HG02840 (cell line): ENCODE results near the gene TUBA4A.
"Not testable (repeated sequence)": the region's sequence is repeated elsewhere in the genome, so short reads cannot be mapped to it uniquely, and the experiment has no call there.

Source experiments
- ATAC-seq: cut with Tn5 transposase; IDR thresholded peaks from one replicate; pipeline ENCODE4 v1.9.1; 2021; ENCODE audit warnings: mild to moderate bottlenecking, moderate library complexity, moderate number of reproducible peaks; ENCODE audit not compliant: unreplicated experiment, low FRiP score

Gene TUBA4A

DNA sequence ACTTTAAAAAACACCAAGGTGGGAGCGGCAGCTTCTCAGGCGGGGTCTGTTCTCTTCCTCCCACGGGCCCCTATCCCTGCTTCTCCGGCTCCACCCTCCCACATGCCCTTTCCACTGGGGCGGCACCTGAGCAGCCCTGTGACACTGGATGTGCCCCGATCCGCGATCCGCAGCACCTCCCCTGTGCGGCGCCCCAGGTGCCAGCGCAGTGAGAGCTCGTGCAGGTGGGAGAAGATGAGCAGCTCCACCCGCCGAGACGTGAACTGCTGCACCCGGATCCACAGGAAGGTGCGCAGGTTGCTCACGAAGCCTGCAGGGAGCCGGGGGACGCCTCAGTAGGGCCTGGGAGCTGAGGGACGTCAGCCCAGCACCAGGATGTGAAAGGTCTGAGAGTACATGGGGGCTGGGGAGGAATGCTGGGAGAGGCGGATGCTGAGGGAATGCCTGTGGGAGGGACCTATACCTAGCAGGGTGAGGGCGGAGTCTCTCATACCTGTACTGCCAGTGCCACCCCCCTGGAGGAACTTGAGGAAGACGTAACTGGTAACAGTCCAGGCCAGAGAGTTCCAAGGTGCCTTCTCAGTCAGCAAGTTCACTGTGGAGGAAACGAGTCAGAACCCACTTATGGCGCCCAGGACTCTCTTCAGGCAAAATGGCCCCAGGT, 37.7 kb downstream of the TUBA4A start:
- ATAC-seq, result no peak

DNA sequence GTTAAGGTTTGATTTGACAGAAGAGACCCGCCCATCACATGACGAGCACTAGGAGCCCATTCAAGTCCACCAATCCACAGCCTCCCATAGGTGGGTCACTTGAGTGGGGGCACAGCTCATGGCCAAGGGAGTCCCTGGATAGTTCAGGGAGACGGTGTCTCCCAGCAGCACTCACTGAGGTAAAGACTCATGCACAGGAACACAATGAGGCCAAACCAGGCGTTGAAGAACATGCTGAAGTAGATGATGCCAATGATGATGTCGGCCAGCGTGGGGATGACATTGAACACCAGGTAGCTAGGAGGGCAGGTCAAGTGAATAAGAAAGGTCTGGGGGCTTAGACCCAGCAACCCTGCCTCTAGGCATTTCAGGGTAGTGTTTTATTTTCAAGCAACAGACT, 38.9 kb downstream of the TUBA4A start:
- no peak for ATAC-seq

DNA sequence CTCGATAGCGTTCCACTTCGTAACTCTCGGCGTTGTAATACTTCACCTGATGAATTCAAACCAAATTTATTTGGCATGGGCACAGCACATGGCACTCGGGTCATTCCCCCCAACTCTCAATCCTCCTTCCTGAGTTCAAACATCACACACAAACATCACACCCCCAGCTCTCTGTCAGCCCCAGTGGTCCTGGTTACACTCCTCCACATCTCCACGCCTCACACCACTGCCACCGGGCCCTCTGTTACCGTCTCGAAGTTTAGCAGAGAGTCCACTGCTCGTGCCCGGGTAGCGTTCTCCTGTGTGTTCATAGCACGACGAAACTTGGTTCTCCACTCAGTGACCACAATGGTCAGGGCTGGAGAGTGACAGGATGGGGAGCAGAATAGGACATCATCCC, 39.6 kb downstream of the TUBA4A start:
- no peak for ATAC-seq

DNA sequence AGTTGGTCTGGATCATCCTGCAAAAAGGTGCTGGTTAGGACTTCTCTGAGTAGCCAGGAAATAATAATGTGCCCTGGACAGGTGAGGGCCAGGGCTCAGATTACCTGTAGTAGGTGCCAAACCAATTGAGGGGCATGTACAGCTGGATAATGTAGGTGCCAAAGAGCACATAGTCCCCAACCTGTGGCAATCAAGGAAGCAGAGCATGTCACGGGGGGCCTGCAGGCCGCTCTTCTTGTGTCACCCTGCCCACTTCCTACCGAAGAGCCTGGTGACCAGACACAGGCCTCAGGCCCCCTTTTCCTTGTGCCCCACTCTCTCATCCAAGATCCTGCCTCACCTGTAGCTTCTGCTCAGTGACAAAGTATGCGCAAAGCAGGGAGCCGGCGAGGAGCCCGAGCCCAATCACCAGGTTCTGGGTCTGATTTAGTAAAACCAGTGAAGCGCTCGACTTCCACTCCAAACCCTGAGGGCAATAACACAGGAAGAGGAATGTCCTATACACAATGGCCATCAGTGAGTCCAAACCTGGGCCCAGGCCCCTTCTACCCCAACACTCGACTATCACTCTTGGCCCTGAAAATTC, 40.1 kb downstream of the TUBA4A start:
- ATAC-seq, result no peak

DNA sequence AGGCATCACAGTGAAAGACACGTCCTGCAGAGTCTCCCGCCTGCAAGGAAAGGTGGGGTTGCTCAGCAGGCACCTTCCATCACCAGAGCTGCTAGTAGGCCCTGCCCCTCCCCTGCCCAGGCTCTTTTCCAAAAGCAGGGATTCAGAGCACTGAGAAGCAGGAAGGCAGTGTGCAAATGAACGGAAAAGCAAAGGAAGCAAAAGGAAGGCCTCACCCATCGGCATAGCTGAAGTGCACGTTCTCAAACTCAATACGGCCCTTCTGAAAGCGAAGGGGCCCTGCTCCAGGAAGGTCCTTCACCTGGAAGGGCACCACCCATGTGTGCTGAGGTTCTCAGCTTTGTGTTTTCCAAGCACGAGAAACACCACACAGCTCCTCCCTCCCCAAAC, 40.7 kb downstream of the TUBA4A start:
- ATAC-seq, result no peak

DNA sequence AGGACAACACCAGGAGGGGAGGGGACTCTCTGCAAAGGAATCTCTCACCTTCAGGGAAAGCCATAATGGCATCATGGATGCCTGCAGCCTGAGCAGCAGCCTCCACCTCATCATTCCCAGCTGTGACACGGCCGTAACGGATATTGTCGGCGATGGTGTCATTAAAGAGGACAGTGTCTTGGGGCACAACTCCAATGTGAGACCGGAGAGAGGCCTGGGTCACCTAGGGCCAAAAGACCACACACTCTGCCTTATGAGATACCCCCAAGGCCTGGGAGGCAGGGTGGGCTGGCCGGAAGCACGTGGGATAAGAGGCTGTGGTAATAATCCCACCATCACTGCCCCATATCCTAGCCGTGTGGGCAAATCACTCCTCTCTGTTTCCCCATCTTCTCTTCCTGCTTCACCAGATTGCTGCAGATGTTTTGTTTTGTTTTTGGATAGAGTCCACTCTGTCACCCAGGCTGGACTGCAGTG, 42.8 kb downstream of the TUBA4A start:
- ATAC-seq, result no peak

DNA sequence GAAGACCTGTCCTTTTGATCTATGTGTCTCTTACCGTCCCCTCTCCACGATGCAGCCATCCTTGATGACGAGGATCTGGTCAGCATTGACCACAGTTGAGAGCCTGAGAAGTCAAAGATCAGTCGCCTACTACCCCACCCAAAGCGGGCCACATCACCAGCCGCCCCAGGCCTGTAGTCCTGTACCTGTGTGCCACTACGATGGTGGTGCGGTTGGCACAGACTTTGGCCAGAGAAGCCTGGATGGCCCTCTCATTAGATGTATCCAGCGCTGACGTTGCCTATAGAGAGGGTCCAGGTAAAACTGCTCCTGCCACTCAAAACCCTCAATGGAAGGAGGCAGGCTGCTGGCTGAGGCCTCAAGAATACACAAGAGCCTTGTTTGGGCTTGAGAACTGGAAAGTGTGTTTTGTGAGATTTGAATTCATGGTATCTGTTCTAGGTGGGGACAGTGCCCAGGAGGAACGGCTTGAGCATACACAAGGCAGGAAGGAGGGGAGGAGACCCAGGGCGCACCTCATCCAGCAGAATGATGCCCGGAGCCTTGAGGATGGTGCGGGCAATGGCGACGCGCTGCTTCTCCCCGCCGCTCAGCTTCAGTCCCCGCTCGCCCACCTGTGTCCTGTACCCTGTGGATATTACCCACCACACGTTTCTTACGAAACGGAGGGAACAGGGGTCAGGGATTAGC, 43.4 kb downstream of the TUBA4A start:
- no peak for ATAC-seq

DNA sequence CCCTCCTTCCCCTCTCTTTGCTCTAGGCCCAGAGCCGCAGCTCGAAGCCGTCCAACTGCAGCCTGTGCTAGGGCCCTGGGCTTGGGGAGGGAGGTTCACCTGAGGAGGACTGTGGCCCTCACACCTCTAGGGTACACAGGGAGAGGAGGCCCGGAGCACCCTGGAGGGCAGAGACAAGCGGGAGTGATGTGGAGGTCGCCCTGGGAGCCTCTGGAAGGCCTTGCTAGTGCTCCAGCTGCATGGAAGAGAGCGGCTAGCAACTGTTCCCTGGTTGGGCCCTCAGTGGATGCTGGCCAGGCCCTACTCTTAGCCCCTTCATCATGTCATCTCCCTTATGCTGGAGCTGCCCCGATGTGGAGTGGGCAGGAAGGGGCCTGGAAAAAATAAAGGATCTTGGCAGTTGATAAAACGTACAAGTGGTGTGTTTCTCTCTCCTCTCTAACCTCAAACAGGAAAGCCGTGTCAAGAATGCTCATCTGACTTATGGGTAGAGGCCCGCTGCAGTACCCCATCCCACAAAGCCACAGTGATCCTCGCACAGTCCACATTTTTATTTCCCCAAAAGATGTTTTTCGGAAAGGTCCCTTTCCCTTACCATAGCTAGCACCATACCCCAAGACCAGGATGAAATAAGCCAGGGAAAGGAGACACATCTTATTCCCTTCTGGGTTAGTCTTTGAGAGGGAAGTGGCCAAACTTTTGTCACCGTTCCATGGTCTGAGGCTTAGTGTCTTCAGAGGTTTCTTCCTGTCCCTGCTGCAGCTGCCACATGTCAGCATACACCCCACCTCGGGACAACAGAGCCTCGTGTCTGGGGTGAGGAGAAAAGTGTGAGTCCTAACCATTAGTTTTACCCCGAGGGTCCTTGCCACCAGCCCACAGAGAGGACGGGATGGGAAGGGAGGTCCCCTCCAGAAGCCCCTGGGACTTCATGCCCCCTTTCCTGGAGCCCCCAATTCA, 44.2 kb downstream of the TUBA4A start:
- ATAC-seq, result no peak

DNA sequence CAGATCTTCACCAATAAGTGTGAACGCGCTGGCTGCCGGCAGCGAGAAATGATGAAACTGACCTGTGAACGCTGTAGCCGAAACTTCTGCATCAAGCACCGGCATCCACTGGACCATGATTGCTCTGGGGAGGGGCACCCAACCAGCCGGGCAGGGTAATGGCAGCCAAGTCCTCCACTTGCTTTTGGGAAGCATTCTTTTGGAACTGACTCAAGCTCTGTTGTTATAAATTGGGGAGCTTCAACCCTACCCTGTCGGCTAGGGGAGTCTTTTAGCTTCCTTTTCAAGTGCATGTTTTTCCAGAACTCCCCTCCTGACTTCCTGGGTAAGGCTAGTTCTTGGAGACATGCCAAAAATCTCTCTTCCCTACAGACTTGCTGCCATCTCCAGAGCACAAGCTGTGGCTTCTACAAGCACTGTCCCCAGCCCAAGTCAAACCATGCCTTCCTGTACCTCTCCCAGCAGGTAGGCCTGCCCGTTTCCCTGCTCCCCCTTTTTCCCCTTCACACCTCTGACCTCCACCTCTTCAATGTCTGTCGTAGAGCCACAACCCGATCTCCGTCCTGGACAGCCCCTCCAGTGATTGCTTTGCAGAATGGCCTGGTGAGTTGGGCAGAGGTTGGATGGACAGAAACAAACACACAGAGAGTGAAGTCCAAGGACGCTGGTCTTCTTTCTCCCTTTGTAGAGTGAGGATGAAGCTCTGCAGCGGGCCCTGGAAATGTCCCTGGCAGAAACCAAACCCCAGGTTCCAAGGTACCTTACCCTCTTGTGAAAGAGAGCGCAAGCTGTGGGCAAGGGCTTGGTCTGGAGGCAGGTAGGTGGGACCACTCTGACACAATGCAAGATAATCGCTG, 45.6 kb downstream of the TUBA4A start:
- no peak for ATAC-seq

DNA sequence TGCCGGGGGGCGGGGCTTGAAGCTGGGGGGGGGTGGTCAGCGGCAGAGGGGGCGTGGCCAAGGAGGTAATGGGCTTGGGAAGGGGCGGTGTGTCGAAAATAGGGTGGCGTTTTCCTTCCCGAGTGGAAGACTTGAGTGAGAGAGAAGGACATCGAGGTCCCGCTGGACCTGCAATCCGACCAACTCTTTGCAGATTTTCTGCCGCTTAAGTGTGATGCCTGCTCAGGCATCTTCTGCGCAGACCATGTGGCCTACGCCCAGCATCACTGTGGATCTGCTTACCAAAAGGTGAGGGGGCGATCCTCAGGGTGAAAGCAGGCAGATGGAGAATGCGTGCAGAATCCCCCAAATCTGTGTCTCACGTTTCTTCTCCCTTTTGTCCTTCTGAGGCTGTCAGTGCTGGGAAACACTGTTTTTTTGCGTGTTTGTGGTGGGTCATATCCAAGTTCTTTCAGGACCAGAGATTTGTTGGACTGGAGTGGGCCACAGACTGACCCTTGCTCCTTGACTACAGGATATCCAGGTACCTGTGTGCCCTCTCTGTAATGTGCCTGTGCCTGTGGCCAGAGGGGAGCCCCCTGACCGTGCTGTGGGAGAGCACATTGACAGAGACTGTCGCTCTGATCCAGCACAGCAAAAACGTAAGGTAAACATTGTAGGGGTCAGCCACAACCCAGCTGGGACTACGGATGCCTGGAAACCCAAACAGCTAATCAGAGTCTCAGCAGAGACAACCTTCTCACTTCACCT, 46.4 kb downstream of the TUBA4A start:
- no peak for ATAC-seq

DNA sequence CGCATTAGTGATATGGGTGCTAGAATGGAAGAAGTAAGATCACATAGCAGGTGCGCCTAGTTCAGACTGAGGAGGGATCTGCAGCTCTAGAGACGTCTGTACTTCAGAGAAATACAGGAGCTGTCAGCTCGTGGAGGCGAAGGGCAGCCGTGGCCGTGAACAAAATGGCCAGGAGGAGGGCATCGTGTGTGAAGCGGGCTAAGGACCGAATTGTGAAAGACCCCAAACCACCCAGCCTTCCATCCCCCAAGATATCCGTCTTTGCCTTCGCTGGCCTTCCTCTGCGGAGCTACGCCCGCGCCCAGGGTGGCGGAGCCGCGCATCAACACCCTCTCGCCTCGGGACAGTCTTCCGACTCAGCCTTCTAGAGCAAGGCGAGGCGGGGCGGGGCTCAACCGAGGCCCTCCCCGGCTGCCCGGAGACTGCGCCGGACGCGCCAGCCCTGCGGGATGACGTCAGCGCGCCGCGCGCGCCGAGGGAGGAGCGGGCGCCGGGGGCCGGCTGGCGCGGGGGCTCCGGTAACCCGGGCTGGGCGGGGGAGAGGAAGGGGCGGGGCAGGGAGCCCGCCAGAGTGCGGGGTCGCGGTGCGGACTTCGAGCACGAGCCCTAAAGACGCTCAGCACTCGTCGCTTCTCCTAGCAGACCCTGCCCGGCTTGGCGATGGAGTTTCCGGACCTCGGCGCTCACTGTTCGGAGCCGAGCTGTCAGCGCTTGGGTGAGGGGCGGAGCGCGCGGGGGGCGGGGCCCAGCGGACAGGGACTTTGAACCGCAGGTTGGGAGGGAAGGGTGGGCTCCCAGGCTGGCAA, 47.2 kb downstream of the TUBA4A start, which contains the start of gene ZFAND2B:
ZFAND2B (plus strand) TSS at position 455 of the 806 bp plus-strand sequence; CDS start at position 661, 206 bp downstream.
- ATAC-seq, result peak; percentile 93

DNA sequence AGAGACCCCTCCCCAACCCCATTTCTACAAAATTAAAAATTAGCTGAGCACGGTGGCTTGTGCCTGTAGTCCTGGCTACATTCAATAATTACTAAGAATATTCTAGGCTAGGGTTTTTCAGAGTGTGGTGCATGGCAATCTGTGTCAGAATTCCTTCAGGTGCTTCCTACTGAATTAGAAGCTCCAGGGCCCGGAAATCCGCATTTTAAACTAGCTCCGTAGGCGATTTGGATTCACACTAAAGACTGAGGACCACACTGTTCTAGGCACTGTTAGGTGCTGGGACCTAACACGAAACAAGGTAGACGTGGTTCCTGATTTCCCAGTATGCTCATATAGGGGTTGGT, 47.8 kb downstream of the TUBA4A start:
- no peak for ATAC-seq

DNA sequence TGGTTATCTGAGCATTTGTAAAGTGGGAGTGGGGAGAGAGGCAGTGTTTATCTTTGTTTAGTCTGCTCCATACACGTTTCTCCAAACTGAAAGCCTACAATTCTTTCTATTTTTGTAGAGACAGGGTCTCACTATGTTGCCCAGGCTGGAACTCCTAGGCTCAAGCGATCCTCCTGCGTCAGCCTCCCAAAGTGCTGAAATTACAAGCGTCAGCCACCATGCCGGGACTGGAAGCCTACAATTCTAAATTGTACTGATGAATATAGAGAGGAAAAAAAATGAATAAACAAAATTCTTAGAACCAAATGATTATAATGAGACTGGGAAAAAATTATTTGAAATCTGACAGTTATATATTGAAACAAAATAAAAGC, 48.6 kb downstream of the TUBA4A start:
- ATAC-seq, result no peak

DNA sequence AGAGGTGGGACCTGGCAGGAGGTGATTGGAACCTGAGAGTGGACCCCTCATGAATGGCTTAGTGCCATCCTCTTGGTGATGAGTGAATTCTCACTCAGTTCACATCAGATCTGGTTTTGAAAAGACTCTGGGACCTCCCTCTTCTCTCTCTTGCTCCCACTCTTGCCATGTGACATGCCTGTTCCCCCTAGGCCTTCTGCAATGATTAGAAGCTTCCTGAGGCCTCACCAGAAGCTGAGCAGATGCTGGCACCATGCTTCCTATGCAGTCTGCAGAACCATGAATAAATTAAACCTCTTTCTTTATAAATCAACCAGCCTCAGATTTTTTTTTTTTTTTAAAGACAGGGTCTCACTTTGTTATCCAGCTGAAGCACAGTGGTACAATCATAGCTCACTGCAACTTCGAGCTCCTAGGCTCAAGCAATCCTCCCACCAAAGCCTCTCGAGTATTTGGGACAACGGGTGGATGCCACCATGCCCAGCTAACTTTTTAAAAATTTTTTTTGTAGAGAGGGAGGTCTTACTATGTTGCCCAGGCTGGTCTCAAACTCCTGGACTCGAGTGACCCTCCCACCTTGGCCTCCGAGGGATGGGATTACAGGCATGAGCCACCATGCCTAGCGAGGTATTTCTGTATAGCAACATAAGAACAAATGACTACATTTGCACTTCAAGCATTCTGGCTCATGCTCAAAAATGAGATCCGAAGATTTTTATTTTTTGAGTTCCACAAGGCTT, 49.1 kb downstream of the TUBA4A start:
- ATAC-seq, result no peak

DNA sequence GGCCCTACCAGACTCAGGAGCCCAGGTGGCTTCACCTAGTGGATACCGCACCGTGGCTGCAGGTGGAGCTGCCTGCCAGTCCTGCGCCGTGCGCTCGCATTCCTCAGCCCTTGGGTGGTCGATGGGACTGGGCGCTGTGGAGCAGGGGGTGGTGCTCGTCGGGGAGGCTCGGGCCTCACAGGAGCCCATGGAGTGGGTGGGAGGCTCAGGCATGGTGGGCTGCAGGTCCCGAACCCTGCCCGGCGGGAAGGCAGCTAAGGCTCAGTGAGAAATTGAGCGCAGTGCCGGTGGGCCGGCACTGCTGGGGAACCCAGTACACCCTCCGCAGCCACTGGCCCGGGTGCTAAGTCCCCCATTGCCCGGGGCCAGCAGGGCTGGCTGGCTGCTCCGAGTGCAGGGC, 52.4 kb downstream of the TUBA4A start:
- ATAC-seq, result not testable (repeated sequence)

DNA sequence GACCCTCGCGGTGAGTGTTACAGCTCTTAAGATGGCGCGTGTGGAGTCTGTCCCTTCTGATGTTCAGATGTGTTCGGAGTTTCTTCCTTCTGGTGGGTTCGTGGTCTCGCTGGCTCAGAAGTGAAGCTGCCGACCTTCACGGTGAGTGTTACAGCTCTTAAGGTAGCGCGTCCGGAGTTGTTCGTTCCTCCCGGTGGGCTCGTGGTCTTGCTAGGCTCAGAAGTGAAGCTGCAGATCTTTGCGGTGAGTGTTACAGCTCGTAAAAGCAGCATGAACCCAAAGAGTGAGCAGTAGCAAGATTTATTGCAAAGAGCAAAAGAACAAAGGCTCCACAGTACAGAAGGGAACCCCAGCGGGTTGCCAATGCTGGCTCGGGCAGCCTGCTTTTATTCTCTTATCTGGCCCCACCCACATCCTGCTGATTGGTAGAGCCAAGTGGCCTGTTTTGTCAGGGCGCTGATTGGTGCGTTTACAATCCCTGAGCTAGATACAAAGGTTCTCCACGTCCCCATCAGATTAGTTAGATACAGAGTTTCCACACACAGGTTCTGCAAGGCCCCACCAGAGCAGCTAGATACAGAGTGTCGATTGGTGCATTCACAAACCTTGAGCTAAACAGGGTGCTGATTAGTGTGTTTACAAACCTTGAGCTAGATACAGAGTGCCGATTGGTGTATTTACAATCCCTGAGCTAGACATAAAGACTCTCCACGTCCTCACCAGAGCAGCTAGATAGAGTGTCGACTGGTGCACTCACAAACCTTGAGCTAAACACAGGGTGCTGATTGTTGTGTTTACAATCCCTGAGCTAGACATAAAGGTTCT, 53.0 kb downstream of the TUBA4A start:
- not testable (repeated sequence) for ATAC-seq
